Loucy (cell line): ENCODE data around the gene SMYD4.

Experiments used
- H2AFZ ChIP-seq: fragments of 200-600 bp; sonication (generic); 2 replicates; pipeline ENCODE4 v1.6.0; 2016; ENCODE audit warnings: antibody characterized with exemption, mild to moderate bottlenecking, low read length, moderate library complexity
- H3F3A ChIP-seq: fragments of 200-600 bp; 2 replicates; pipeline ENCODE4 v1.6.0; 2016; ENCODE audit warnings: antibody characterized with exemption, low read depth, mild to moderate bottlenecking
- H3K27me3 ChIP-seq: fragments of 200-600 bp; sonication (generic); 2 replicates; pipeline ENCODE4 v1.6.1; 2014; ENCODE audit warnings: low read length, mild to moderate bottlenecking; ENCODE audit not compliant: insufficient read depth, poor library complexity, severe bottlenecking
- H3K36me3 ChIP-seq: fragments of 200-600 bp; sonication (generic); 2 replicates; pipeline ENCODE4 v1.6.1; 2016; ENCODE audit warnings: low read length; ENCODE audit not compliant: insufficient read depth
- H3K4me1 ChIP-seq: fragments of 200-600 bp; sonication (generic); 2 replicates; pipeline ENCODE4 v1.5.1; 2014; ENCODE audit warnings: low read length, mild to moderate bottlenecking; ENCODE audit not compliant: insufficient read depth, poor library complexity, severe bottlenecking
- H3K4me2 ChIP-seq: fragments of 200-600 bp; sonication (generic); 2 replicates; pipeline ENCODE4 v1.6.0; 2014; ENCODE audit warnings: antibody characterized with exemption, low read length, low read depth, mild to moderate bottlenecking; ENCODE audit not compliant: poor library complexity, severe bottlenecking
- H3K4me3 ChIP-seq: fragments of 200-600 bp; sonication (generic); 2 replicates; pipeline ENCODE4 v1.5.1; 2014; ENCODE audit warnings: low read length, mild to moderate bottlenecking, mixed read lengths; ENCODE audit not compliant: poor library complexity, severe bottlenecking
- H3K79me2 ChIP-seq: fragments of 200-600 bp; sonication (generic); 2 replicates; pipeline ENCODE4 v1.6.1; 2014; ENCODE audit warnings: low read length; ENCODE audit not compliant: insufficient read depth
- H3K9ac ChIP-seq: fragments of 200-600 bp; sonication (generic); 2 replicates; pipeline ENCODE4 v1.6.0; 2014; ENCODE audit warnings: mild to moderate bottlenecking, low read depth, low read length, moderate library complexity; ENCODE audit not compliant: poor library complexity, severe bottlenecking
- H3K9me2 ChIP-seq: fragments of 200-600 bp; sonication (generic); replicated peaks from 2 replicates; pipeline ENCODE4 v1.6.1; 2016; ENCODE audit warnings: low read depth, low read length, mixed read lengths
- H3K9me3 ChIP-seq: fragments of 200-600 bp; sonication (generic); 2 replicates; pipeline ENCODE4 v1.6.1; 2014; ENCODE audit warnings: mild to moderate bottlenecking, antibody characterized with exemption, low read length, low read depth; ENCODE audit not compliant: insufficient read depth
- H4K20me1 ChIP-seq: fragments of 200-600 bp; sonication (generic); 2 replicates; pipeline ENCODE4 v1.6.0; 2014; ENCODE audit warnings: antibody characterized with exemption, low read length, mild to moderate bottlenecking; ENCODE audit not compliant: insufficient read depth, poor library complexity, severe bottlenecking
- EZH2phosphoT487 ChIP-seq: fragments of 200-600 bp; IDR thresholded peaks from 2 replicates; pipeline ENCODE4 v1.6.1; 2018; ENCODE audit warnings: antibody characterized with exemption, mild to moderate bottlenecking, moderate library complexity, borderline replicate concordance
- TF ChIP-seq, protein P1 (sequence below): fragments of 200-600 bp; sonication (generic); conservative IDR thresholded peaks from 2 replicates; pipeline ENCODE4 v1.5.1; 2014; ENCODE audit warnings: mild to moderate bottlenecking, antibody characterized with exemption, low read length

SMYD4 gene

DNA sequence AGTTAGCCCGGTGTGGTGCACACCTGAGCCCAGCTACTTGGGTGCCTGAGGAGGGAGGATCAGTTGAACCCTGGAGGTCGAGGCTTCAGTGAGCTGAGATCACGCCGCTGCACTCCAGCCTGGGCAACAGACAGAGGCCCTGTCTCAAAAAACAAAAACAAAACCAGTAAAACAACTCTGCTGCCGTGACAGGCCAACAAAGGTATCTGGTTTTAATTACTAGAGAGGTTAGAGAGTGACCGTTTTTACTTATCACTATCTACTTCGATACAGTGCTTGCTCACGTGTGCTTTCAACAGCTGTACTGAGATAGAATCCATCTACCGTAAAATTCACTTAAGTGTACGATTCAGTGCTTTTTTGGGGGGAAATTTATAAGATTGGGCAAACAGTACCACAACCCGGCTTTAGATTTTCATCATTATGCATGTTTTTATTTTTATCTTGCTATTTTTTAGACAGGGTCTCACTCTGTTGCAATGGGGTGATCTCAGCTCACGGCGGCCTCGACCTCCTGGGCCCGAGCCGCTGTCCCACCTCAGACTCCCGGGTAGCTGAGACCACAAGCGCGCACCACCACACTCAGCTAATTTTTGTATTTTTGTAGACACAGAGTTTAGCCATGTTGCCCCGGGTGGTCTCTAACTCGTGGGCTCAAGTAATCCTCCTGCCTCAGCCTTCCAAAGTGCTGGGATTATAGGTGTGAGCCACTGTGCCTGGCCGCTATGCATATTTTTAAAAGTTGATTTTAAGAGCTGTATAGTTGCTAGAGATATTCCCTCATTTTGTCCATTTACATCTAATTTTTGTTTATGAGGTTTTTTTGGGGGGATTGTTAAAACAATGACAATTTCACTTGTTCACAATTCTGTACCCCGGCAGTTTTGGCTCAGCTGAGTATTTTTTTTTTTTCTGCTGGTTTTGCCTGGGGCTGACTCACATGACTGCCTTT is 36.9 kb downstream of the SMYD4 start:
- Histone ChIP-seq H3K4me1 (no peaks in the 10 kb centered on the region), H3K36me3 (peaks cover 4% of the 10 kb centered on the region; the same call in 1 of the 2 replicates), H3K27me3 (no peaks in the 10 kb centered on the region), H3K4me2 (no peak overlapping the region), H3K9me3 (no peaks in the 10 kb centered on the region), H3K9me2 (no peaks in the 10 kb centered on the region), H2AFZ (no peak overlapping the region), H4K20me1 (no peaks in the 10 kb centered on the region), H3K4me3 (no peak overlapping the region), H3K79me2 (peaks cover 18% of the 10 kb centered on the region; the same call in 1 of the 2 replicates), H3F3A (no peaks in the 10 kb centered on the region), H3K9ac (no peak overlapping the region)
- TF ChIP-seq, protein P1, sequence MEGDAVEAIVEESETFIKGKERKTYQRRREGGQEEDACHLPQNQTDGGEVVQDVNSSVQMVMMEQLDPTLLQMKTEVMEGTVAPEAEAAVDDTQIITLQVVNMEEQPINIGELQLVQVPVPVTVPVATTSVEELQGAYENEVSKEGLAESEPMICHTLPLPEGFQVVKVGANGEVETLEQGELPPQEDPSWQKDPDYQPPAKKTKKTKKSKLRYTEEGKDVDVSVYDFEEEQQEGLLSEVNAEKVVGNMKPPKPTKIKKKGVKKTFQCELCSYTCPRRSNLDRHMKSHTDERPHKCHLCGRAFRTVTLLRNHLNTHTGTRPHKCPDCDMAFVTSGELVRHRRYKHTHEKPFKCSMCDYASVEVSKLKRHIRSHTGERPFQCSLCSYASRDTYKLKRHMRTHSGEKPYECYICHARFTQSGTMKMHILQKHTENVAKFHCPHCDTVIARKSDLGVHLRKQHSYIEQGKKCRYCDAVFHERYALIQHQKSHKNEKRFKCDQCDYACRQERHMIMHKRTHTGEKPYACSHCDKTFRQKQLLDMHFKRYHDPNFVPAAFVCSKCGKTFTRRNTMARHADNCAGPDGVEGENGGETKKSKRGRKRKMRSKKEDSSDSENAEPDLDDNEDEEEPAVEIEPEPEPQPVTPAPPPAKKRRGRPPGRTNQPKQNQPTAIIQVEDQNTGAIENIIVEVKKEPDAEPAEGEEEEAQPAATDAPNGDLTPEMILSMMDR, result no peak
- TF ChIP-seq EZH2phosphoT487, result no peak

DNA sequence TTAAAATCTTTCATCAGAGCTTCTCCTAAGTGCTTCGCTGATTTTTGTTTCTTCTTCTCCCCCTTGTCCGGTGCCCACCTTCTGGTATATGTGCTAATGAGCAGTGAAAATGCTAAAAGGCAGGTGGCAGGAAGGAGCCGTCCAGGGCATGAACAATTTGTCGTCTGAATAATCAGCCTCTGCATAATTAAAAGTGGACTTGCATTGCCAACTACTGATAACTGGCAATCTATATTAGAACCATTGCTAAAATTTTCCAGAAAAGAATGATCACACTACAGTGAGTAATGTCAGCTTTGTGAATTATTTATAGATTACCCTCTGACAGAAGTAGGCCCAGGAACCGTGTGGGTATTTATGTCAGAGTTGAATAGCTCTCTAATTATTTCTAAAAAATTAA is 39.8 kb downstream of the SMYD4 start:
- Histone ChIP-seq H3K4me2 (no peak overlapping the region), H3K27me3 (no peaks in the 10 kb centered on the region), H3K4me1 (no peaks in the 10 kb centered on the region)

DNA sequence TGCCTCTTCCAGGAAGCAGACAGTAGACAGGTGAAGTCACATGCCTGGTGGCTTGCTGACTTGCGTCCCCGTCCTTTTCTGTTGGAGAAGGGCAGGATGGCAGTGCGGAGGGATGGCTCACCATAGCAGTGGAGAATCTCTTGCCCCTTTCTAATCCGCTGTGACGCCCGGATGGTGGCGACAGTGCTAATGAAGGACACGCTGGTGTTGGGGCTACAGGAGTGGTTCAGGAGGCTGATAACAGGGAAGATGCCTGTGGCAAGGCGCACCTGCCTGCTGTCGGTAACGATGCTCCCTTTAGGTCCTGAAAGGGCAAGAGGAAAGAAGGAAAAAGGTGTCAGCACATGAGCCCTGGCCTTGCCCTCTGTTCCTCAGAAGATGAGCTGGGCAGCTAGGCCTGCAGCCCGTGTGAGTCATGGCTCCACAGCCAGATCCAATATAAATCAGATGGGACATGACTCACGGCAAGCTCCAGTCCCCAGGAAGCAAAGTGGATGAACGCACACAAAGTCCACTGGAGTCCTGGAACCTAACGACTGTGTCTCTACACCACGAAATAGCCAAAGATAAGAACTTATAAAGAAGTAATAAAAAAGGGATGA is 42.3 kb downstream of the SMYD4 start:
- Histone ChIP-seq H3K36me3 (peaks cover 47% of the 10 kb centered on the region; the same call in 1 of the 2 replicates), H3K9ac (no peak overlapping the region), H3K4me2 (no peak overlapping the region)

More for the DNA sequence above, 39.8 kb downstream of the SMYD4 start:
- Histone ChIP-seq H3K4me3 (no peak overlapping the region), H2AFZ (no peak overlapping the region), H3K9me3 (no peaks in the 10 kb centered on the region), H3F3A (no peaks in the 10 kb centered on the region), H3K9me2 (no peaks in the 10 kb centered on the region), H3K79me2 (peaks cover 10% of the 10 kb centered on the region; the same call in 1 of the 2 replicates), H4K20me1 (no peaks in the 10 kb centered on the region), H3K36me3 (peaks cover 28% of the 10 kb centered on the region; the same call in 1 of the 2 replicates), H3K9ac (no peak overlapping the region)
- TF ChIP-seq, protein P1, result no peak
- no peak for TF ChIP-seq EZH2phosphoT487

More for the DNA sequence above, 42.3 kb downstream of the SMYD4 start:
- TF ChIP-seq, protein P1, result no peak
- Histone ChIP-seq H4K20me1 (no peaks in the 10 kb centered on the region), H3K9me2 (no peaks in the 10 kb centered on the region), H3K4me3 (no peak overlapping the region), H3K4me1 (no peaks in the 10 kb centered on the region), H2AFZ (no peak overlapping the region), H3K27me3 (no peaks in the 10 kb centered on the region), H3K9me3 (no peaks in the 10 kb centered on the region), H3K79me2 (no peaks in the 10 kb centered on the region), H3F3A (no peaks in the 10 kb centered on the region)
